ENCODE data around the gene ENKUR.

ENKUR gene

GRCh38 chr10:25015828-25016375 is at the start of gene ENKUR:
Gene ENKUR (minus strand): TSS chr10:25016158. CDS start chr10:25015936, 222 bp downstream.
- peak; percentile 94 for DNase-seq

GRCh38 chr10:25064401-25064800 is 48.4 kb upstream of the ENKUR start:
- DNase-seq, result no peak

GRCh38 chr10:25063644-25064043 is 47.7 kb upstream of the ENKUR start:
- no peak for DNase-seq

- no peak for DNase-seq
These were observed 47.2 kb upstream of the ENKUR start for GRCh38 chr10:25063157-25063556.

GRCh38 chr10:25061711-25062449 is 45.9 kb upstream of the ENKUR start:
- no peak for DNase-seq

- no peak for DNase-seq
These were observed 45.2 kb upstream of the ENKUR start for GRCh38 chr10:25061125-25061524.

GRCh38 chr10:25059990-25060389 is 44.0 kb upstream of the ENKUR start:
- no peak for DNase-seq

- no peak for DNase-seq
These were observed 41.9 kb upstream of the ENKUR start for GRCh38 chr10:25057886-25058285.

GRCh38 chr10:25056726-25057125 is 40.8 kb upstream of the ENKUR start:
- DNase-seq, result no peak

- DNase-seq, result no peak
These were observed 36.1 kb upstream of the ENKUR start for GRCh38 chr10:25052012-25052411.

GRCh38 chr10:25050402-25050801 is 34.4 kb upstream of the ENKUR start:
- DNase-seq, result no peak

GRCh38 chr10:25049966-25050365 is 34.0 kb upstream of the ENKUR start:
- DNase-seq, result no peak

GRCh38 chr10:25048450-25048849 is 32.5 kb upstream of the ENKUR start:
- no peak for DNase-seq

GRCh38 chr10:25047591-25048301 is 31.8 kb upstream of the ENKUR start:
- no peak for DNase-seq

GRCh38 chr10:25047088-25047487 is 31.1 kb upstream of the ENKUR start:
- no peak for DNase-seq

- no peak for DNase-seq
These were observed 30.7 kb upstream of the ENKUR start for GRCh38 chr10:25046641-25047040.

- no peak for DNase-seq
These were observed 23.6 kb upstream of the ENKUR start for GRCh38 chr10:25039531-25039930.

- no peak for DNase-seq
These were observed 22.4 kb upstream of the ENKUR start for GRCh38 chr10:25038325-25038724.

- no peak for DNase-seq
These were observed 20.4 kb upstream of the ENKUR start for GRCh38 chr10:25036381-25036780.

- no peak for DNase-seq
These were observed 13.6 kb upstream of the ENKUR start for GRCh38 chr10:25029519-25029918.

- no peak for DNase-seq
These were observed 12.8 kb upstream of the ENKUR start for GRCh38 chr10:25028711-25029110.

- no peak for DNase-seq
These were observed 10.5 kb upstream of the ENKUR start for GRCh38 chr10:25026463-25026862.

- DNase-seq, result no peak
These were observed 8.6 kb upstream of the ENKUR start for GRCh38 chr10:25024528-25024927.

GRCh38 chr10:25023278-25023677 is 7.3 kb upstream of the ENKUR start:
- DNase-seq, result no peak

All from CD4-positive, alpha-beta T cell treated with Interleukin-4 for 1 hour (primary cell).